GM12878 (cell line): Measurements from ENCODE around the gene GPATCH11. TPM values are rescaled to one million over a fixed set of nuclear protein-coding genes. Genes with fewer than 3 reads are reported as not detected.

Experiments
- ATAC-seq: fragments of 200-7000 bp; cut with Tn5 transposase; 3 replicates; pipeline ENCODE4 v1.9.1; 2020; ENCODE audit warnings: mild to moderate bottlenecking, moderate library complexity
- BruUV-seq: library from RNA; stranded (reverse); fragments of 400-500 nt; replicated peaks from 2 replicates; lab custom pipeline; 2021; lab: Mats Ljungman, UMichigan
- CTCF ChIA-PET: fragments of 300-600 bp; sonication (Branson Sonifier 250); formaldehyde crosslinking; extraction: SDS; loops from one replicate; lab custom pipeline; 2021; ENCODE audit warnings: inconsistent platforms; lab: Yijun Ruan, JAX
- POLR2A ChIA-PET: fragments of 350-600 bp; formaldehyde crosslinking; extraction: SDS; loops from one replicate; lab custom pipeline; 2021; ENCODE audit warnings: inconsistent platforms; lab: Charles Lee
- RAD21 ChIA-PET: fragments of 300-600 bp; sonication (Branson Sonifier 250); formaldehyde crosslinking; loops from one replicate; lab custom pipeline; 2023; ENCODE audit warnings: antibody characterized with exemption; ENCODE audit not compliant: unreplicated experiment; lab: Charles Lee
- SMC1A ChIA-PET: fragments of 300-600 bp; sonication (Branson Sonifier 250); formaldehyde crosslinking; loops from one replicate; lab custom pipeline; 2023; ENCODE audit not compliant: unreplicated experiment, uncharacterized antibody; lab: Charles Lee
- DNase-seq: peaks from one replicate; pipeline ENCODE4 v3.0.0-alpha.2; 2011; ENCODE audit warnings: low read depth, low spot score
- FAIRE-seq: peaks from 3 replicates; lab custom pipeline; 2011; peaks lifted over from hg19 to GRCh38; lab: Jason Lieb, UNC
- H2AFZ ChIP-seq: 2 replicates; pipeline ENCODE4 v1.6.0; 2011; ENCODE audit warnings: low read depth, low read length, control low read depth; ENCODE audit not compliant: control insufficient read depth
- H3K27ac ChIP-seq: 2 replicates; pipeline ENCODE4 v1.5.1; 2011; ENCODE audit warnings: control low read depth; ENCODE audit not compliant: control insufficient read depth, insufficient read depth
- H3K27me3 ChIP-seq, 2 experiments: replicated peaks in 1 of 2; 2 replicates each; pipeline versions ENCODE4 v1.6.0 to v1.6.1; 2011; ENCODE audit warnings: low read length in 1 of 2; ENCODE audit not compliant: control insufficient read depth in 2 of 2, insufficient read depth in 2 of 2
- H3K36me3 ChIP-seq, 2 experiments: 2 replicates each; pipeline ENCODE4 v1.5.1; 2011; ENCODE audit warnings: low read length in 1 of 2; ENCODE audit not compliant: control insufficient read depth in 2 of 2, insufficient read depth in 2 of 2
- H3K4me1 ChIP-seq: 2 replicates; pipeline ENCODE4 v1.6.1; 2011; ENCODE audit warnings: mild to moderate bottlenecking, low read length, moderate library complexity, mixed read lengths; ENCODE audit not compliant: control insufficient read depth, insufficient read depth
- H3K4me2 ChIP-seq: 2 replicates; pipeline ENCODE4 v1.6.0; 2011; ENCODE audit warnings: control low read depth; ENCODE audit not compliant: control insufficient read depth, insufficient read depth
- H3K4me3 ChIP-seq: fragments of 200-600 bp; sonication (generic); 2 replicates; pipeline ENCODE4 v1.5.1; 2016
- H3K79me2 ChIP-seq: 2 replicates; pipeline ENCODE4 v1.6.0; 2011; ENCODE audit warnings: low read length; ENCODE audit not compliant: control insufficient read depth, insufficient read depth
- H3K9ac ChIP-seq: 2 replicates; pipeline ENCODE4 v1.8.0; 2011; ENCODE audit warnings: low read length, control low read depth, mixed read lengths; ENCODE audit not compliant: control insufficient read depth, insufficient read depth
- H3K9me3 ChIP-seq: replicated peaks from 3 replicates; pipeline ENCODE4 v1.5.1; 2011; ENCODE audit warnings: mild to moderate bottlenecking, low read length; ENCODE audit not compliant: control insufficient read depth, insufficient read depth
- H4K20me1 ChIP-seq: 2 replicates; pipeline ENCODE4 v1.6.0; 2011; ENCODE audit not compliant: control insufficient read depth, insufficient read depth
- CBFB ChIP-seq: IDR thresholded peaks from 2 replicates; pipeline ENCODE4 v1.6.1; 2016; ENCODE audit warnings: antibody characterized with exemption, low read depth
- CHD1 ChIP-seq: IDR thresholded peaks from 2 replicates; pipeline ENCODE4 v1.6.1; 2012; ENCODE audit warnings: low read depth, low read length, improper control_type of control experiment
- CREM ChIP-seq: IDR thresholded peaks from 2 replicates; pipeline ENCODE4 v1.6.1; 2014; ENCODE audit warnings: antibody characterized with exemption, low read depth
- HDAC6 ChIP-seq: fragments of 200-600 bp; sonication (generic); IDR thresholded peaks from one replicate; pipeline ENCODE4 v1.8.0; 2017; ENCODE audit warnings: antibody characterized with exemption; ENCODE audit not compliant: unreplicated experiment
- IKZF2 ChIP-seq, 2 experiments: fragments of 450-650 bp; IDR thresholded peaks; 2 replicates each; pipeline ENCODE4 v1.6.1; 2017; ENCODE audit warnings: mild to moderate bottlenecking in 2 of 2, moderate library complexity in 2 of 2
- MEF2B ChIP-seq: fragments of 450-650 bp; IDR thresholded peaks from 2 replicates; pipeline ENCODE4 v1.6.1; 2018; ENCODE audit warnings: mild to moderate bottlenecking, moderate library complexity; ENCODE audit not compliant: partially characterized antibody, poor library complexity, severe bottlenecking
- NFXL1 ChIP-seq: fragments of 450-650 bp; IDR thresholded peaks from 2 replicates; pipeline ENCODE4 v1.6.1; 2017; ENCODE audit warnings: antibody characterized with exemption, mild to moderate bottlenecking, borderline replicate concordance
- TAF1 ChIP-seq: IDR thresholded peaks from 2 replicates; pipeline ENCODE4 v1.6.1; 2011; ENCODE audit warnings: mild to moderate bottlenecking, low read depth, low read length, borderline replicate concordance
- ZNF24 ChIP-seq: fragments of 450-650 bp; IDR thresholded peaks from 2 replicates; pipeline ENCODE4 v1.6.1; 2017; ENCODE audit warnings: antibody characterized with exemption, mild to moderate bottlenecking
- WGBS: methylation state at CpG from one replicate; pipeline ENCODE4 v1.1.6; 2016; ENCODE audit warnings: low lambda C conversion rate; ENCODE audit not compliant: insufficient replicate concordance, insufficient coverage; ENCODE audit errors: missing lambda C conversion rate; 5-methylcytosine and 5-hydroxymethylcytosine counted together
- in situ Hi-C: fragments of 300-500 bp; cut with MboI; formaldehyde crosslinking; loops from 9 replicates; pipeline ENCODE4 v1.14.3; 2018; ENCODE audit warnings: mixed read lengths
- intact Hi-C: fragments of 100-400 bp; cut with micrococcal nuclease; formaldehyde crosslinking; loops from one replicate; pipeline ENCODE4 v1.14.2; 2022; ENCODE audit not compliant: unreplicated experiment
- polyA plus RNA-seq, 11 experiments: library from polyadenylated mRNA; depleted of rRNA in 4 of 11; unstranded in 6 of 11; stranded (reverse) in 5 of 11; fragments of >200 nt; fragmentation: Nextera tagmentation in 4 of 11; fragmentation: Illumina TruSeq in 1 of 11; extraction: Ambion mirVana in 4 of 11; extraction: Trizol in 1 of 11; gene quantifications; 1 replicate in 1 of 11; 2 replicates in 10 of 11; pipeline versions ENCODE4 v1.2.1 to v1.2.3, GENCODE V29; 2011 to 2016; ENCODE audit warnings: inconsistent platforms in 2 of 11, missing spikeins in 2 of 11, low read depth in 1 of 11
- total RNA-seq, 4 experiments: library from RNA; depleted of rRNA in 3 of 4; stranded (reverse); fragments of >200 nt in 3 of 4; fragmentation: Illumina TruSeq in 1 of 4; extraction: Trizol in 1 of 4; gene quantifications; 2 replicates each; pipeline versions ENCODE4 v1.2.1 to v1.2.3, GENCODE V29; 2013 to 2021
- TF ChIP-seq, protein P1 (sequence below), 3 experiments: IDR thresholded peaks in 2 of 3; conservative IDR thresholded peaks in 1 of 3; 2 replicates each; pipeline ENCODE4 v1.5.1; 2011; ENCODE audit warnings: low read depth in 3 of 3, low read length in 3 of 3, mild to moderate bottlenecking in 3 of 3, control low read depth in 2 of 3, moderate library complexity in 2 of 3, inconsistent platforms in 1 of 3, mixed read lengths in 1 of 3; ENCODE audit not compliant: control insufficient read depth in 2 of 3, insufficient read depth in 1 of 3; ENCODE audit errors: extremely low read depth in 1 of 3
- TF ChIP-seq, protein P2 (sequence below): fragments of 450-650 bp; IDR thresholded peaks from 2 replicates; pipeline ENCODE4 v1.6.1; 2017; ENCODE audit warnings: antibody characterized with exemption, mild to moderate bottlenecking, moderate library complexity

Gene GPATCH11
- total and polyA plus RNA-seq, 10 of the 15 experiments (the other 5 are each of a cell fraction or from before 2014, with no cell fraction given): 11.5 to 31.8 (median 16.5) TPM

DNA sequence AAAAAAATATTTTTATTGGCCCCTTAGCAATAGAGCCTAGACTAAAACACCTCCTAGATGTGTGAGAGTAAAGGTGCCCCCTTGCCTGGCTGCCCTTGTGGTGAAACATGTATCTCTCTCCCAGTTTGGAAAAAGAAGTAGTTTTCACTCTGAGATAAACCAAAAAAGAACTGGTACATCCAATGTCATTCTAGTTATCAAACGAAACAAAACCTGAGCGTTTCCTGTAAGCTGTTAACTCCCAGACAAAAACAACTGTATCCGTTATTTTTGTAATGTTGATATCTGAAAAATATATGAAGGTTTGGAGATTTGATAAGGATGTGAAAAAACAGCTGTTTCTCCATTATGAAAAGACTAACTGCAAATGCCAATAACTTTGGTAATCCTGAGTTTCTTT, 24.5 kb upstream of the GPATCH11 start:
- Histone ChIP-seq H3K4me3 (no peak overlapping the region), H3K27me3 (no peaks in the 10 kb centered on the region), H4K20me1 (no peaks in the 10 kb centered on the region), H2AFZ (no peak overlapping the region), H3K36me3 (peaks cover 2 to 28% of the 10 kb centered on the region in 2 experiments; a peak in 3 of 4 replicates), H3K79me2 (no peaks in the 10 kb centered on the region), H3K9me3 (no peaks in the 10 kb centered on the region), H3K27ac (no peak overlapping the region), H3K4me1 (no peaks in the 10 kb centered on the region), H3K4me2 (no peak overlapping the region), H3K9ac (no peak overlapping the region)
- WGBS: 91% methylated on average over 3 of the region's 3 CpGs
- no TSS peak for BruUV-seq
- TF ChIP-seq HDAC6 (no peak), IKZF2 (IDR thresholded peaks at IDR 0.05) (no peak), CHD1 (no peak), ZNF24 (no peak), CBFB (no peak), CREM (no peak), TAF1 (no peak), MEF2B (no peak), NFXL1 (no peak)
- TF ChIP-seq, protein P1, sequence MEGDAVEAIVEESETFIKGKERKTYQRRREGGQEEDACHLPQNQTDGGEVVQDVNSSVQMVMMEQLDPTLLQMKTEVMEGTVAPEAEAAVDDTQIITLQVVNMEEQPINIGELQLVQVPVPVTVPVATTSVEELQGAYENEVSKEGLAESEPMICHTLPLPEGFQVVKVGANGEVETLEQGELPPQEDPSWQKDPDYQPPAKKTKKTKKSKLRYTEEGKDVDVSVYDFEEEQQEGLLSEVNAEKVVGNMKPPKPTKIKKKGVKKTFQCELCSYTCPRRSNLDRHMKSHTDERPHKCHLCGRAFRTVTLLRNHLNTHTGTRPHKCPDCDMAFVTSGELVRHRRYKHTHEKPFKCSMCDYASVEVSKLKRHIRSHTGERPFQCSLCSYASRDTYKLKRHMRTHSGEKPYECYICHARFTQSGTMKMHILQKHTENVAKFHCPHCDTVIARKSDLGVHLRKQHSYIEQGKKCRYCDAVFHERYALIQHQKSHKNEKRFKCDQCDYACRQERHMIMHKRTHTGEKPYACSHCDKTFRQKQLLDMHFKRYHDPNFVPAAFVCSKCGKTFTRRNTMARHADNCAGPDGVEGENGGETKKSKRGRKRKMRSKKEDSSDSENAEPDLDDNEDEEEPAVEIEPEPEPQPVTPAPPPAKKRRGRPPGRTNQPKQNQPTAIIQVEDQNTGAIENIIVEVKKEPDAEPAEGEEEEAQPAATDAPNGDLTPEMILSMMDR (IDR thresholded peaks at IDR 0.05 in 2 of 3, conservative IDR thresholded peaks at IDR 0.05 in 1 of 3; ENCODE audit: control insufficient read depth in 2 of 3, extremely low read depth in 1 of 3, insufficient read depth in 1 of 3, low read depth in 3 of 3, low read length in 3 of 3): no peak
- TF ChIP-seq, protein P2, sequence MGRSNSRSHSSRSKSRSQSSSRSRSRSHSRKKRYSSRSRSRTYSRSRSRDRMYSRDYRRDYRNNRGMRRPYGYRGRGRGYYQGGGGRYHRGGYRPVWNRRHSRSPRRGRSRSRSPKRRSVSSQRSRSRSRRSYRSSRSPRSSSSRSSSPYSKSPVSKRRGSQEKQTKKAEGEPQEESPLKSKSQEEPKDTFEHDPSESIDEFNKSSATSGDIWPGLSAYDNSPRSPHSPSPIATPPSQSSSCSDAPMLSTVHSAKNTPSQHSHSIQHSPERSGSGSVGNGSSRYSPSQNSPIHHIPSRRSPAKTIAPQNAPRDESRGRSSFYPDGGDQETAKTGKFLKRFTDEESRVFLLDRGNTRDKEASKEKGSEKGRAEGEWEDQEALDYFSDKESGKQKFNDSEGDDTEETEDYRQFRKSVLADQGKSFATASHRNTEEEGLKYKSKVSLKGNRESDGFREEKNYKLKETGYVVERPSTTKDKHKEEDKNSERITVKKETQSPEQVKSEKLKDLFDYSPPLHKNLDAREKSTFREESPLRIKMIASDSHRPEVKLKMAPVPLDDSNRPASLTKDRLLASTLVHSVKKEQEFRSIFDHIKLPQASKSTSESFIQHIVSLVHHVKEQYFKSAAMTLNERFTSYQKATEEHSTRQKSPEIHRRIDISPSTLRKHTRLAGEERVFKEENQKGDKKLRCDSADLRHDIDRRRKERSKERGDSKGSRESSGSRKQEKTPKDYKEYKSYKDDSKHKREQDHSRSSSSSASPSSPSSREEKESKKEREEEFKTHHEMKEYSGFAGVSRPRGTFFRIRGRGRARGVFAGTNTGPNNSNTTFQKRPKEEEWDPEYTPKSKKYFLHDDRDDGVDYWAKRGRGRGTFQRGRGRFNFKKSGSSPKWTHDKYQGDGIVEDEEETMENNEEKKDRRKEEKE: no peak
- SMC1A ChIA-PET: interaction anchor here (1.3 kb wide), 1 partner anchor 9 kb away, joined by 3 read pairs; no protein-coding TSS in a partner anchor
- CTCF ChIA-PET: no interaction called here
- ATAC-seq (no peak), FAIRE-seq (peak; percentile 13), DNase-seq (no peak)
- intact Hi-C loops: no loop called here
- POLR2A ChIA-PET: no interaction called here
- in situ Hi-C loops: no loop called here
- RAD21 ChIA-PET: no interaction called here
